Lung (tissue), 12 donors: ENCODE data around the gene DYNLRB1. TPM values are rescaled to one million over a fixed set of nuclear protein-coding genes. Genes with fewer than 3 reads are reported as not detected.

Experiments
- ATAC-seq: fragments of 200-7000 bp; cut with Tn5 transposase; one replicate; pipeline ENCODE4 v1.9.1; 2020; ENCODE audit warnings: moderate number of reproducible peaks; ENCODE audit not compliant: insufficient read depth, low FRiP score
- DNase-seq, 3 donors: peaks; one replicate each; pipeline ENCODE4 v3.0.0-alpha.2; 2013 to 2017
- H3K27ac ChIP-seq, 2 donors: one replicate each; pipeline ENCODE4 v1.5.1; 2013; ENCODE audit warnings: mild to moderate bottlenecking in 2 of 2, moderate library complexity in 2 of 2, control low read depth in 1 of 2, inconsistent platforms in 1 of 2, low read depth in 1 of 2, low read length in 1 of 2
- H3K27me3 ChIP-seq, 3 donors: one replicate each; pipeline ENCODE4 v1.5.1; 2013; ENCODE audit warnings: low read length in 2 of 3; ENCODE audit not compliant: control insufficient read depth in 3 of 3, insufficient read depth in 3 of 3
- H3K36me3 ChIP-seq, 4 donors: one replicate each; pipeline ENCODE4 v1.5.1; 2013; ENCODE audit warnings: low read length in 4 of 4, mild to moderate bottlenecking in 1 of 4, moderate library complexity in 1 of 4; ENCODE audit not compliant: control insufficient read depth in 4 of 4, insufficient read depth in 4 of 4
- H3K4me1 ChIP-seq, 5 donors: one replicate each; pipeline ENCODE4 v1.5.1; 2013; ENCODE audit warnings: low read length in 5 of 5, mild to moderate bottlenecking in 2 of 5, moderate library complexity in 1 of 5; ENCODE audit not compliant: control insufficient read depth in 5 of 5, insufficient read depth in 5 of 5
- H3K4me3 ChIP-seq: one replicate; pipeline ENCODE4 v1.5.1; 2013; ENCODE audit warnings: mild to moderate bottlenecking, control low read depth, moderate library complexity
- H3K9ac ChIP-seq, 2 donors: one replicate each; pipeline ENCODE4 v1.5.1; 2013; ENCODE audit warnings: low read length in 2 of 2, control low read depth in 1 of 2; ENCODE audit not compliant: insufficient read depth in 1 of 2
- H3K9me3 ChIP-seq, 4 donors: one replicate each; pipeline ENCODE4 v1.5.1; 2013; ENCODE audit warnings: low read length in 3 of 4, mild to moderate bottlenecking in 1 of 4, moderate library complexity in 1 of 4; ENCODE audit not compliant: control insufficient read depth in 4 of 4, insufficient read depth in 3 of 4
- CTCF ChIP-seq: IDR thresholded peaks from 2 replicates; pipeline ENCODE4 v1.5.1; 2012; ENCODE audit warnings: mild to moderate bottlenecking; ENCODE audit errors: control extremely low read depth, extremely low read depth
- WGBS, 2 donors: extraction: QIAGEN DNeasy Blood & Tissue Kit; methylation state at CpG; one replicate each; pipeline ENCODE4 v1.1.7; 2013; 5-methylcytosine and 5-hydroxymethylcytosine counted together
- polyA plus RNA-seq, 2 donors: library from polyadenylated mRNA; stranded (reverse); fragments of 200-250 nt; gene quantifications; one replicate each; pipeline ENCODE4 v1.2.1, GENCODE V29; 2013
- total RNA-seq, 2 donors: library from RNA; depleted of rRNA in 1 of 2; stranded (reverse); fragments of >200 nt in 1 of 2; gene quantifications; one replicate each; pipeline ENCODE4 v1.2.1, GENCODE V29; 2014 to 2021
- donor health status: control.
- donor health status: control.
- donor health status: Bipolar disorder and iron deficiency.
- donor health status: healthy.
- donor health status: DM: yes; HTN: yes; CAD: no.

DYNLRB1 gene
- total and polyA plus RNA-seq, 4 donors, result 77.3 to 433 (median 156) TPM

- WGBS, 2 donors, result 91 to 100% methylated on average over 1 of the region's 1 CpG
- peaks cover 0 to 2% (median 0%) of the 10 kb centered on the region in 4 donors for H3K9me3 ChIP-seq
- H3K27ac ChIP-seq, result no peak overlapping the region
- no peak for ATAC-seq
- no peak for TF ChIP-seq CTCF
- no peaks in the 10 kb centered on the region for H3K27me3 ChIP-seq
- H3K9ac ChIP-seq, result no peak overlapping the region
- peaks cover 0 to 36% (median 20%) of the 10 kb centered on the region in 4 donors for H3K36me3 ChIP-seq
- no peak overlapping the region for H3K4me3 ChIP-seq
- DNase-seq, result no peak
- no peaks in the 10 kb centered on the region for H3K4me1 ChIP-seq
Measured at GRCh38 chr20:34500823-34501222, 15.4 kb upstream of the DYNLRB1 start.

DNA sequence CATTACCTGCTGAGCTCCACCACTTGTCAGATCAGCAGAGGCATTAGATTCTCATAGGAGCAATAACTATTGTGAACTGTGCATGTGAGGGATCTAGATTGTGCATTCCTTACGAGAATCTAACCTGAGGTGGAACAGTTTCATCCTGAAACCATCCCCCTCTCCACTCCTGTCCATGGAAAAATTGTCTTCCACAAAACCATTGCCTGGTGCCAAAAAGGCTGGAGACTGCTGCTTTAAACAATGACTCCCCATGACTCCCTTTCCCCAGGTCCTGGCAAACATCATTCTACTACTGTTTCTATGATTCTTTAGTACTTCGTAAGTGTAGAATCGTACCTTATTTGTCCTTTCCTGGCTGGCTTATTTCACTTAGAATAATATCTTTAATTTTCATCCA lies 9.7 kb upstream of the DYNLRB1 start:
- H3K36me3 ChIP-seq, result peaks cover 8 to 26% (median 22%) of the 10 kb centered on the region in 4 donors
- ATAC-seq, result no peak

GRCh38 chr20:34507702-34508413 lies 8.4 kb upstream of the DYNLRB1 start:
- Histone ChIP-seq H3K4me1 (no peaks in the 10 kb centered on the region), H3K27ac (no peak overlapping the region), H3K9ac (no peak overlapping the region), H3K9me3 (no peaks in the 10 kb centered on the region), H3K4me3 (no peak overlapping the region), H3K27me3 (no peaks in the 10 kb centered on the region), H3K36me3 (peaks cover 8 to 26% (median 22%) of the 10 kb centered on the region in 4 donors)
- ATAC-seq, result no peak
- no peak for TF ChIP-seq CTCF
- DNase-seq, result no peak
- 93 to 98% methylated on average over 4 of the region's 4 CpGs for WGBS, 2 donors

More for the DNA sequence above, 9.7 kb upstream of the DYNLRB1 start:
- H3K4me3 ChIP-seq, result no peak overlapping the region
- H3K27me3 ChIP-seq, result no peaks in the 10 kb centered on the region
- H3K4me1 ChIP-seq, result no peaks in the 10 kb centered on the region
- H3K9ac ChIP-seq, result no peak overlapping the region
- no peak for TF ChIP-seq CTCF
- no peak overlapping the region for H3K27ac ChIP-seq
- no peaks in the 10 kb centered on the region for H3K9me3 ChIP-seq
- DNase-seq, result no peak
- WGBS, 2 donors, result 96% methylated on average over 3 of the region's 3 CpGs
